Fibroblast of skin of left quadriceps (primary cell): Measurements from ENCODE around the gene SMAD6.

Experiments used
- DNase-seq, 2 experiments: peaks; one replicate each; pipeline ENCODE4 v3.0.0-alpha.2; 2013; ENCODE audit warnings: low read depth in 2 of 2

The SMAD6 gene

GRCh38 chr15:66702035-66702786, at the start of gene SMAD6:
SMAD6 (plus strand) TSS chr15:66702236; CDS start chr15:66703259, 1,023 bp downstream.
- DNase-seq = peak; percentile 99

GRCh38 chr15:66652806-66653205, 49.2 kb upstream of the SMAD6 start:
- no peak for DNase-seq

GRCh38 chr15:66653398-66653797, 48.6 kb upstream of the SMAD6 start:
- DNase-seq = no peak

- no peak for DNase-seq
Observed at GRCh38 chr15:66653852-66654251, 48.2 kb upstream of the SMAD6 start.

- no peak for DNase-seq
Observed at GRCh38 chr15:66654361-66654738, 47.7 kb upstream of the SMAD6 start.

GRCh38 chr15:66654739-66655375, 47.2 kb upstream of the SMAD6 start:
- DNase-seq = no peak

- DNase-seq = no peak
Observed at GRCh38 chr15:66655511-66655910, 46.5 kb upstream of the SMAD6 start.

GRCh38 chr15:66655997-66656396, 46.0 kb upstream of the SMAD6 start:
- DNase-seq = no peak

- peak; percentile 54 to 59 for DNase-seq
Observed at GRCh38 chr15:66657185-66658020, 44.6 kb upstream of the SMAD6 start.

- DNase-seq = peak in 1 of 2 experiments; percentile 11
Observed at GRCh38 chr15:66658044-66658443, 44.0 kb upstream of the SMAD6 start.

- DNase-seq = no peak
Observed at GRCh38 chr15:66658855-66659254, 43.2 kb upstream of the SMAD6 start.

- no peak for DNase-seq
Observed at GRCh38 chr15:66659384-66659783, 42.7 kb upstream of the SMAD6 start.

- DNase-seq = no peak
Observed at GRCh38 chr15:66661432-66662096, 40.5 kb upstream of the SMAD6 start.

GRCh38 chr15:66662522-66662921, 39.5 kb upstream of the SMAD6 start:
- DNase-seq = no peak

- DNase-seq = no peak
Observed at GRCh38 chr15:66663664-66664063, 38.4 kb upstream of the SMAD6 start.

GRCh38 chr15:66670175-66670574, 31.9 kb upstream of the SMAD6 start:
- DNase-seq = no peak

GRCh38 chr15:66670762-66671580, 31.1 kb upstream of the SMAD6 start:
- DNase-seq = no peak

- no peak for DNase-seq
Observed at GRCh38 chr15:66672867-66673266, 29.2 kb upstream of the SMAD6 start.

- DNase-seq = peak in 1 of 2 experiments; percentile 15
Observed at GRCh38 chr15:66673410-66674322, 28.4 kb upstream of the SMAD6 start.

- DNase-seq = no peak
Observed at GRCh38 chr15:66674756-66675155, 27.3 kb upstream of the SMAD6 start.
